CD4-positive, CD25-positive, alpha-beta regulatory T cell (primary cell): ENCODE measurements around the gene APBA2. TPM values are rescaled to one million over a fixed set of nuclear protein-coding genes. Genes with fewer than 3 reads are reported as not detected.

Experiments used
- ATAC-seq, 2 donors: fragments of 150-1000 bp; cut with Tn5 transposase; one replicate each; pipeline ENCODE4 v1.10.0; 2021; ENCODE audit warnings: low read depth in 2 of 2, moderate number of reproducible peaks in 2 of 2, moderate library complexity in 1 of 2
- DNase-seq, 3 donors: peaks; one replicate each; pipeline versions ENCODE4 v3.0.0 to v3.0.0-alpha.2; 2012 to 2022; ENCODE audit warnings: mixed read lengths in 1 of 3
- H3K27ac ChIP-seq: one replicate; pipeline ENCODE4 v1.7.0; 2013; ENCODE audit warnings: mild to moderate bottlenecking, low read length; ENCODE audit not compliant: insufficient read depth, poor library complexity, severe bottlenecking
- H3K27me3 ChIP-seq: one replicate; pipeline ENCODE4 v1.7.0; 2013; ENCODE audit warnings: low read length; ENCODE audit not compliant: control insufficient read depth, insufficient read depth
- H3K36me3 ChIP-seq: one replicate; pipeline ENCODE4 v1.7.0; 2013; ENCODE audit warnings: mild to moderate bottlenecking, low read length, moderate library complexity; ENCODE audit not compliant: control insufficient read depth, insufficient read depth
- H3K4me1 ChIP-seq: 2 replicates; pipeline ENCODE4 v1.7.0; 2013; ENCODE audit warnings: mild to moderate bottlenecking, low read length; ENCODE audit not compliant: insufficient read depth, control insufficient read depth, poor library complexity, severe bottlenecking
- H3K4me3 ChIP-seq: one replicate; pipeline ENCODE4 v1.7.0; 2013; ENCODE audit warnings: low read depth, mild to moderate bottlenecking, low read length, moderate library complexity
- H3K9me3 ChIP-seq, 2 experiments: 1 replicate in 1 of 2; 2 replicates in 1 of 2; pipeline ENCODE4 v1.7.0; 2013; ENCODE audit warnings: low read length in 2 of 2, mild to moderate bottlenecking in 1 of 2, moderate library complexity in 1 of 2; ENCODE audit not compliant: control insufficient read depth in 2 of 2
- H3K27ac Mint-ChIP-seq, 3 donors: one replicate each; pipeline ENCODE4 v1.8.0; 2020 to 2022; ENCODE audit warnings: mild to moderate bottlenecking in 3 of 3, mixed read lengths in 3 of 3, moderate library complexity in 2 of 3
- H3K27me3 Mint-ChIP-seq: one replicate; pipeline ENCODE4 v1.8.0; 2022; ENCODE audit warnings: mild to moderate bottlenecking, mixed read lengths
- H3K36me3 Mint-ChIP-seq: one replicate; pipeline ENCODE4 v1.8.0; 2020; ENCODE audit warnings: mixed read lengths
- H3K4me1 Mint-ChIP-seq, 4 donors: one replicate each; pipeline ENCODE4 v1.8.0; 2020 to 2022; ENCODE audit warnings: mixed read lengths in 4 of 4, mild to moderate bottlenecking in 1 of 4
- H3K4me3 Mint-ChIP-seq, 4 donors: one replicate each; pipeline ENCODE4 v1.8.0; 2020 to 2022; ENCODE audit warnings: mild to moderate bottlenecking in 4 of 4, mixed read lengths in 4 of 4, moderate library complexity in 3 of 4
- H3K9me3 Mint-ChIP-seq, 7 donors: one replicate each; pipeline ENCODE4 v1.8.0; 2020 to 2022; ENCODE audit warnings: mixed read lengths in 7 of 7, mild to moderate bottlenecking in 3 of 7, moderate library complexity in 2 of 7
- polyA plus RNA-seq, 4 donors: library from polyadenylated mRNA; unstranded; fragments of 300-500 nt; fragmentation: Illumina TruSeq; gene quantifications; one replicate each; pipeline ENCODE4 v1.2.3, GENCODE V29; 2021
- total RNA-seq: library from RNA; stranded (reverse); gene quantifications from one replicate; pipeline ENCODE4 v1.2.3, GENCODE V29; 2022

The APBA2 gene
- total and polyA plus RNA-seq, 5 donors from 2014 or later = 8.6 to 24.2 (median 13.9) TPM

- H3K4me3 Mint-ChIP-seq = no peak overlapping the region
- peaks cover 8% of the 10 kb centered on the region for H3K36me3 Mint-ChIP-seq
- no peaks in the 10 kb centered on the region for H3K9me3 ChIP-seq
- peaks cover 0 to 16% (median 0%) of the 10 kb centered on the region in 4 donors for H3K4me1 Mint-ChIP-seq
- peaks cover 0 to 6% (median 0%) of the 10 kb centered on the region in 7 donors for H3K9me3 Mint-ChIP-seq
- no peak overlapping the region for H3K27ac Mint-ChIP-seq
- H3K27me3 ChIP-seq = no peaks in the 10 kb centered on the region
- no peak for ATAC-seq
- H3K27me3 Mint-ChIP-seq = peaks cover 8% of the 10 kb centered on the region
- H3K27ac ChIP-seq = no peak overlapping the region
- no peaks in the 10 kb centered on the region for H3K4me1 ChIP-seq
- no peak overlapping the region for H3K4me3 ChIP-seq
- no peak for DNase-seq
- no peaks in the 10 kb centered on the region for H3K36me3 ChIP-seq
Observed at GRCh38 chr15:28985691-28986090, 99.9 kb downstream of the APBA2 start.

GRCh38 chr15:28986108-28986507, 100.3 kb downstream of the APBA2 start:
- Mint-ChIP-seq H3K9me3 (peaks cover 0 to 6% (median 0%) of the 10 kb centered on the region in 7 donors), H3K4me3 (no peak overlapping the region), H3K27ac (no peak overlapping the region), H3K36me3 (peaks cover 5% of the 10 kb centered on the region), H3K27me3 (peaks cover 8% of the 10 kb centered on the region), H3K4me1 (peaks cover 0 to 16% (median 0%) of the 10 kb centered on the region in 4 donors)
- H3K27ac ChIP-seq = no peak overlapping the region
- H3K36me3 ChIP-seq = no peaks in the 10 kb centered on the region
- H3K27me3 ChIP-seq = no peaks in the 10 kb centered on the region
- no peak overlapping the region for H3K4me3 ChIP-seq
- no peaks in the 10 kb centered on the region for H3K9me3 ChIP-seq
- no peak for ATAC-seq
- H3K4me1 ChIP-seq = no peaks in the 10 kb centered on the region
- DNase-seq = peak in 1 of 3 donors; percentile 7

GRCh38 chr15:28986726-28987125, 101.0 kb downstream of the APBA2 start:
- no peak overlapping the region for H3K4me3 Mint-ChIP-seq
- no peak overlapping the region for H3K27ac Mint-ChIP-seq

GRCh38 chr15:28987337-28987736, 101.6 kb downstream of the APBA2 start:
- Mint-ChIP-seq H3K9me3 (peaks cover 0 to 6% (median 0%) of the 10 kb centered on the region in 7 donors), H3K27ac (no peak overlapping the region), H3K4me1 (peaks cover 0 to 16% (median 0%) of the 10 kb centered on the region in 4 donors), H3K36me3 (peaks cover 4% of the 10 kb centered on the region), H3K4me3 (no peak overlapping the region), H3K27me3 (no peaks in the 10 kb centered on the region)
- no peak overlapping the region for H3K27ac ChIP-seq
- no peak for ATAC-seq
- H3K9me3 ChIP-seq = no peaks in the 10 kb centered on the region
- H3K4me3 ChIP-seq = no peak overlapping the region
- no peaks in the 10 kb centered on the region for H3K27me3 ChIP-seq
- no peaks in the 10 kb centered on the region for H3K36me3 ChIP-seq
- DNase-seq = no peak
- no peaks in the 10 kb centered on the region for H3K4me1 ChIP-seq

More at GRCh38 chr15:28986726-28987125, 101.0 kb downstream of the APBA2 start:
- ATAC-seq (no peak), DNase-seq (no peak)
- Mint-ChIP-seq H3K36me3 (peaks cover 4% of the 10 kb centered on the region), H3K27me3 (peaks cover 3% of the 10 kb centered on the region), H3K4me1 (peaks cover 0 to 16% (median 0%) of the 10 kb centered on the region in 4 donors), H3K9me3 (peaks cover 0 to 6% (median 0%) of the 10 kb centered on the region in 7 donors)
- H3K36me3 ChIP-seq = no peaks in the 10 kb centered on the region
- H3K27ac ChIP-seq = no peak overlapping the region
- H3K4me3 ChIP-seq = no peak overlapping the region
- no peaks in the 10 kb centered on the region for H3K4me1 ChIP-seq
- no peaks in the 10 kb centered on the region for H3K27me3 ChIP-seq
- no peaks in the 10 kb centered on the region for H3K9me3 ChIP-seq

GRCh38 chr15:28989239-28989830, 103.6 kb downstream of the APBA2 start:
- Mint-ChIP-seq H3K36me3 (peaks cover 4% of the 10 kb centered on the region), H3K4me1 (peaks cover 0 to 22% (median 3%) of the 10 kb centered on the region in 4 donors), H3K4me3 (no peak overlapping the region), H3K27ac (no peak overlapping the region), H3K9me3 (peaks cover 0 to 6% (median 0%) of the 10 kb centered on the region in 7 donors), H3K27me3 (no peaks in the 10 kb centered on the region)
- no peaks in the 10 kb centered on the region for H3K9me3 ChIP-seq
- no peaks in the 10 kb centered on the region for H3K4me1 ChIP-seq
- ATAC-seq (no peak), DNase-seq (peak in 1 of 3 donors; percentile 9)
- no peak overlapping the region for H3K4me3 ChIP-seq
- H3K27ac ChIP-seq = no peak overlapping the region
- no peaks in the 10 kb centered on the region for H3K27me3 ChIP-seq
- H3K36me3 ChIP-seq = no peaks in the 10 kb centered on the region

GRCh38 chr15:28989896-28990295, 104.1 kb downstream of the APBA2 start:
- Histone ChIP-seq H3K4me3 (no peak overlapping the region), H3K27ac (no peak overlapping the region), H3K4me1 (no peaks in the 10 kb centered on the region), H3K36me3 (no peaks in the 10 kb centered on the region), H3K9me3 (no peaks in the 10 kb centered on the region), H3K27me3 (no peaks in the 10 kb centered on the region)
- Mint-ChIP-seq H3K27me3 (no peaks in the 10 kb centered on the region), H3K27ac (no peak overlapping the region), H3K4me3 (no peak overlapping the region), H3K9me3 (peaks cover 0 to 6% (median 0%) of the 10 kb centered on the region in 7 donors), H3K4me1 (peaks cover 0 to 25% (median 4%) of the 10 kb centered on the region in 4 donors), H3K36me3 (peaks cover 4% of the 10 kb centered on the region)
- DNase-seq (no peak), ATAC-seq (no peak)

- H3K9me3 ChIP-seq = no peaks in the 10 kb centered on the region
- no peaks in the 10 kb centered on the region for H3K36me3 ChIP-seq
- Mint-ChIP-seq H3K4me3 (no peak overlapping the region), H3K36me3 (peaks cover 4% of the 10 kb centered on the region), H3K9me3 (peaks cover 0 to 6% (median 0%) of the 10 kb centered on the region in 7 donors), H3K27ac (no peak overlapping the region), H3K27me3 (no peaks in the 10 kb centered on the region), H3K4me1 (peaks cover 0 to 21% (median 4%) of the 10 kb centered on the region in 4 donors)
- ATAC-seq = no peak
- H3K4me3 ChIP-seq = no peak overlapping the region
- H3K27me3 ChIP-seq = no peaks in the 10 kb centered on the region
- no peak overlapping the region for H3K27ac ChIP-seq
- H3K4me1 ChIP-seq = no peaks in the 10 kb centered on the region
- no peak for DNase-seq
Observed at GRCh38 chr15:28990390-28990789, 104.6 kb downstream of the APBA2 start.
